Stimulated activated CD8-positive, alpha-beta memory T cell treated with anti-CD3 and anti-CD28 coated beads, Interleukin-15, amount 100 ng/mL, for 1 hour (primary cell): ENCODE results near the gene LMOD3.

ENCODE experiments used
- DNase-seq: peaks from one replicate; pipeline ENCODE4 v3.0.0-alpha.2; 2020; ENCODE audit warnings: low read depth

Gene LMOD3

DNA sequence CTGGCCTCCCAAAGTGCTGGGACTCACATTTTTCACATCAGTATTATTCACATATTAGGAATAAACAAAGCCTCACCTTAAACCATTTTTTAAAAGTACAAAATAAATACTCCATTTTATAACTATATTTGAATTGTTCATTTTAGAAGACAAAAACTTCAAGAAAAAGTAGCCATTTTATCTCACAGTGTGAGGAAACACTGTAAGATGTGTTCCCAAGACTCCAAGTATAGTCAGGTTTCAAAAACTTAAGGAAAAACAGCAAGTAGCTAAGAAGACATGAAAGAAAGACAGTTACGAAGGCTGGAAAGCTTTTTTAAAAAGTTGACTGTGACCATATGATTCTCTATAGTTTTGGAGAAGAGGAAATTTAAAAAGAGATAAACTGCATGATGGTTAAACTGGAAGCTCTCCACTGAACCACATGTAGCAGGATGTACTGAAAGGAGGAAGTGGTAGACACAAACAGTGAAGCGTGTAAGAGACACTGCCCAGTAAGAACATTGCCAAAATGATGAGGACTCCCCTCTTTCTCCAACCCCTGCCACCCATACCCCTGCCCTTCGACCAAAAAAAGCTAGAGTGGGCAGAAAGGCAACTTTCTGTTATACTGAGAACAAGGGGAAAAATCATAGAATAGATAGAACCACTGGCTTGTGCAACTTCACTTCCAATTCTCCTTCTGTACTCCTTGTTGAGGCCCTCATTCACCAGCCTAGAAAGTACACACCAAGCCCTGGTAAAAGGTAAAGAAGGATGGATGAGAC lies 64.0 kb downstream of the LMOD3 start:
- DNase-seq = no peak
